ENCODE results near the gene MARCHF3. TPM values are rescaled to one million over a fixed set of nuclear protein-coding genes. Genes with fewer than 3 reads are reported as not detected.
"Not testable (repeated sequence)": the region's sequence is repeated elsewhere in the genome, so short reads cannot be mapped to it uniquely, and the experiment has no call there.

Gene MARCHF3
- total RNA-seq, 4 donors from 2014 or later: 1.7 to 13.9 (median 2.5) TPM

- Histone ChIP-seq H3K27ac (replicated peaks in 1 of 4) (no peak overlapping the region), H3K36me3 (no peaks in the 10 kb centered on the region), H3K9me3 (no peaks in the 10 kb centered on the region), H3K4me1 (peaks cover 10 to 12% (median 10%) of the 10 kb centered on the region in 4 donors), H3K4me3 (no peak overlapping the region), H3K27me3 (peaks cover 0 to 9% (median 0%) of the 10 kb centered on the region in 4 donors)
- TF ChIP-seq, protein P1, sequence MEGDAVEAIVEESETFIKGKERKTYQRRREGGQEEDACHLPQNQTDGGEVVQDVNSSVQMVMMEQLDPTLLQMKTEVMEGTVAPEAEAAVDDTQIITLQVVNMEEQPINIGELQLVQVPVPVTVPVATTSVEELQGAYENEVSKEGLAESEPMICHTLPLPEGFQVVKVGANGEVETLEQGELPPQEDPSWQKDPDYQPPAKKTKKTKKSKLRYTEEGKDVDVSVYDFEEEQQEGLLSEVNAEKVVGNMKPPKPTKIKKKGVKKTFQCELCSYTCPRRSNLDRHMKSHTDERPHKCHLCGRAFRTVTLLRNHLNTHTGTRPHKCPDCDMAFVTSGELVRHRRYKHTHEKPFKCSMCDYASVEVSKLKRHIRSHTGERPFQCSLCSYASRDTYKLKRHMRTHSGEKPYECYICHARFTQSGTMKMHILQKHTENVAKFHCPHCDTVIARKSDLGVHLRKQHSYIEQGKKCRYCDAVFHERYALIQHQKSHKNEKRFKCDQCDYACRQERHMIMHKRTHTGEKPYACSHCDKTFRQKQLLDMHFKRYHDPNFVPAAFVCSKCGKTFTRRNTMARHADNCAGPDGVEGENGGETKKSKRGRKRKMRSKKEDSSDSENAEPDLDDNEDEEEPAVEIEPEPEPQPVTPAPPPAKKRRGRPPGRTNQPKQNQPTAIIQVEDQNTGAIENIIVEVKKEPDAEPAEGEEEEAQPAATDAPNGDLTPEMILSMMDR (IDR thresholded peaks at IDR 0.05): no peak
- TF ChIP-seq POLR2A (IDR thresholded peaks at IDR 0.05; ENCODE audit: low read depth): no peak
- no peak for TF ChIP-seq POLR2AphosphoS5 (IDR thresholded peaks at IDR 0.05)
- TF ChIP-seq EP300 (IDR thresholded peaks at IDR 0.05): no peak
- whole genome bisulfite sequencing: 92% methylated on average over 10 of the region's 11 CpGs
- DNase-seq (ENCODE audit: extremely low spot score): peak; percentile 42
- intact Hi-C loops (cut with DNase I): no loop called here
These were observed 171.9 kb downstream of the MARCHF3 start for GRCh38 chr5:126858441-126858840.

GRCh38 chr5:126857472-126858410 is 172.6 kb downstream of the MARCHF3 start:
- no peaks in the 10 kb centered on the region for H3K36me3 ChIP-seq
- peak; percentile 85 for DNase-seq (ENCODE audit: extremely low spot score)
- no peaks in the 10 kb centered on the region for H3K9me3 ChIP-seq
- H3K4me3 ChIP-seq: no peak overlapping the region
- 72% methylated on average over 12 of the region's 13 CpGs for WGBS
- intact Hi-C loops (cut with DNase I): no loop called here
- H3K27me3 ChIP-seq: peaks cover 0 to 9% (median 0%) of the 10 kb centered on the region in 4 donors
- H3K4me1 ChIP-seq: peaks cover 10 to 15% (median 12%) of the 10 kb centered on the region in 4 donors
- TF ChIP-seq POLR2AphosphoS5 (IDR thresholded peaks at IDR 0.05): no peak
- TF ChIP-seq, protein P1 (IDR thresholded peaks at IDR 0.05): no peak
- H3K27ac ChIP-seq (replicated peaks in 1 of 4): no peak overlapping the region

DNA sequence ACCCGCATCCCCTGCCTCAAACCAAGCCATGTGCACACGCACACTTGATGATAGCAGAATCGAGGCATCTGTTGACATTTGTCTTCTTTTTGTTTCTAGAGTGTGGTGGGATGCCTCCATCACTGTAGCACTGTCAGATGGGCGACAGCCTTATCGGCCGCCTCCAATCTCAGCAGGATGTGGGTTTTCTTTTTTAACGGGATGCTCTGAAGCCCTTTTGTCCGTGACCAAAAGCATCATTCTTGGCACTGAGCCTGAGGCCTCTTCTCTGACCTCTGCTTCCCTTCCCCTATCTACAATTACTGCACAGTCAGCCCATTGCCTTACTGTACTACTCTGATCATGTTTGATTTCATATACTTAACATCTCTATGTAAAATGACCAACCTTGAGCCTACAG is 175.1 kb downstream of the MARCHF3 start:
- Histone ChIP-seq H3K4me1 (peaks cover 23 to 31% (median 28%) of the 10 kb centered on the region in 4 donors), H3K4me3 (no peak overlapping the region), H3K27ac (replicated peaks in 1 of 4) (no peak overlapping the region), H3K36me3 (no peaks in the 10 kb centered on the region), H3K27me3 (peaks cover 0 to 9% (median 0%) of the 10 kb centered on the region in 4 donors), H3K9me3 (no peaks in the 10 kb centered on the region)
- TF ChIP-seq POLR2A (IDR thresholded peaks at IDR 0.05; ENCODE audit: low read depth): no peak
- TF ChIP-seq EP300 (IDR thresholded peaks at IDR 0.05): no peak
- no peak for TF ChIP-seq POLR2AphosphoS5 (IDR thresholded peaks at IDR 0.05)
- TF ChIP-seq, protein P1 (IDR thresholded peaks at IDR 0.05): no peak
- WGBS: 76% methylated on average over 8 of the region's 8 CpGs
- intact Hi-C loops (cut with DNase I): no loop called here
- peak; percentile 57 for DNase-seq (ENCODE audit: extremely low spot score)

DNA sequence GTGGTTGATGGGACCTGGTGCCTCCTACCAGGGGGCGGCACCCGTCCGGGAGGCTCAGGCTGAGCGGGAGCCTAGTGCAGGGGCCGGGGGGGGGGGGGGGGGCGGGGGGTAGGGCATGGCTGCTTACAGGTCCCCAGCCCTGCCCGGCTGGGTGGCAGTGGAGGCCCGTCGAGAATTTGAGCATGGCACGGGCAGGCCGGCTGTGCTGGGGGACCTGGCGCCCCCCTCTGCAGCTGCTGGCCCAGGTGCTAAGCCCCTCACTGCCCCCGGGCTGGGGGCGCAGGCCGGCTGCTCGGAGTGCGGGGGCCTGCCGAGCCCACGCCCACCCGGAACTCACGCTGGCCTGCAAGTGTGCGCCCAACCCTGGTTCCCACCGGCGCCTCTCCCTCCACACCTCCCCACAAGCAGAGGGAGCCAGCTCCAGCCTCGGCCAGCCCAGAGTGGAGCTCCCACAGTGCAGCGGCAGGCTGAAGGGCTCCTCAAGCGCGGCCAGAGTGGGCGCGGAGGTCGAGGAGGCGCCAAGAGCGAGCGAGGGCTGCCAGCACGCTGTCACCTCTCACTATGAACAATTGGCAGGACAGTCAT is 175.7 kb downstream of the MARCHF3 start:
- 100% methylated on average over 9 of the region's 35 CpGs for WGBS
- intact Hi-C loops (cut with DNase I): no loop called here
- H3K27ac ChIP-seq (replicated peaks in 1 of 4): no peak overlapping the region

DNA sequence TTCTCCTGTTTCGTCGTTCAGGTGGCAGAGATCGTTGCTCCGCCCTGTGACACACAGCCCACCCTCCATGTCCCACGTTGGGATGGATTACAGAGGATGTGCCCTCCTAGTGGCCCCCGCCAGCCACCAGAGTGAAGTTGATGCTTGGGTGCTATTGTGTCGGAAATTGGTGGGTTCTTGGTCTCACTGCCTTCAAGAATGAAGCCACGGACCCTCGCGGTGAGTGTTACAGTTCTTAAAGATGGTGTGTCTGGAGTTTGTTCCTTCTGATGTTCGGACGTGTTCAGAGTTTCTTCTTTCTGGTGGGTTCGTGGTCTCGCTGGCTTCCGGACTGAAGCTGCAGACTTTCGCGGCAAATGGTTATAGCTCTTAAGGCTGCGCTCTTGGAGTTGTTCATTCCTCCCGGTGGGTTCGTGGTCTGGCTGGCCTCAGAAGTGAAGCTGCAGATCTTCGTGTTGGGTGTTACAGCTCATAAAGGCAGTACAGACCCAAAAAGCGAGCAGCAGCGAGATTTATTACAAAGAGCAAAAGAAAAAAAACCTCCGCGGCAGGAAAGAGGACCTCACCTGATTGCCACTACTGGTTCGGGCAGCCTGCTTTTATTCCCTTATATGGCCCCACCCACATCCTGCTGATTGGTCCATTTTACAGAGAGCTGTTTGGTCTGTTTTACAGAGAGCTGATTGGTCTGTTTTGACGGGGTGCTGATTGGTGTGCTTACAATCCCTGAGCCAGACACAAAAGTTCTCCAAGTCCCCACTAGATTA is 176.6 kb downstream of the MARCHF3 start:
- intact Hi-C loops (cut with DNase I): not testable (repeated sequence)

More for the DNA sequence above, 175.7 kb downstream of the MARCHF3 start:
- TF ChIP-seq EP300 (IDR thresholded peaks at IDR 0.05): no peak
- no peak for TF ChIP-seq POLR2A (IDR thresholded peaks at IDR 0.05; ENCODE audit: low read depth)
- TF ChIP-seq POLR2AphosphoS5 (IDR thresholded peaks at IDR 0.05): no peak
- TF ChIP-seq, protein P1 (IDR thresholded peaks at IDR 0.05): no peak
- H3K9me3 ChIP-seq: no peaks in the 10 kb centered on the region
- peaks cover 0 to 9% (median 0%) of the 10 kb centered on the region in 4 donors for H3K27me3 ChIP-seq
- peaks cover 23 to 31% (median 28%) of the 10 kb centered on the region in 4 donors for H3K4me1 ChIP-seq
- peak; percentile 37 for DNase-seq (ENCODE audit: extremely low spot score)
- H3K4me3 ChIP-seq: no peak overlapping the region
- no peaks in the 10 kb centered on the region for H3K36me3 ChIP-seq

More for the DNA sequence above, 176.6 kb downstream of the MARCHF3 start:
- peak; percentile 89 for DNase-seq (ENCODE audit: extremely low spot score)
- H3K4me3 ChIP-seq; H3K36me3 ChIP-seq; H3K27ac ChIP-seq (replicated peaks in 1 of 4); H3K27me3 ChIP-seq; H3K9me3 ChIP-seq: not testable (repeated sequence)
- H3K4me1 ChIP-seq: peaks cover 27 to 33% (median 28%) of the 10 kb centered on the region in 4 donors
- WGBS: 91% methylated on average over 24 of the region's 27 CpGs

Measured in esophagus muscularis mucosa (tissue), 4 donors.